DOHH2 (cell line): ENCODE results near the gene OR10K2.

Experiments
- H3F3A ChIP-seq: fragments of 200-600 bp; sonication (generic), shearing (Covaris generic); 2 replicates; pipeline ENCODE4 v1.6.0; 2016; ENCODE audit warnings: antibody characterized with exemption, mild to moderate bottlenecking; ENCODE audit not compliant: control insufficient read depth, insufficient read depth
- H3K27ac ChIP-seq: fragments of 200-600 bp; sonication (generic); 2 replicates; pipeline ENCODE4 v1.5.1; 2014; ENCODE audit warnings: low read depth, mild to moderate bottlenecking, low read length, moderate library complexity
- H3K27me3 ChIP-seq: fragments of 200-600 bp; sonication (generic); 2 replicates; pipeline ENCODE4 v1.6.1; 2014; ENCODE audit warnings: mild to moderate bottlenecking, low read length, mixed read lengths; ENCODE audit not compliant: control insufficient read depth
- H3K36me3 ChIP-seq: fragments of 200-600 bp; sonication (generic); 2 replicates; pipeline ENCODE4 v1.6.1; 2014; ENCODE audit warnings: mild to moderate bottlenecking, low read length, moderate library complexity, mixed read lengths; ENCODE audit not compliant: control insufficient read depth
- H3K4me1 ChIP-seq: fragments of 200-600 bp; sonication (generic); 2 replicates; pipeline ENCODE4 v1.6.1; 2014; ENCODE audit warnings: mild to moderate bottlenecking, low read length, mixed read lengths; ENCODE audit not compliant: control insufficient read depth
- H3K4me2 ChIP-seq: fragments of 200-600 bp; sonication (generic); 2 replicates; pipeline ENCODE4 v1.6.0; 2014; ENCODE audit warnings: mild to moderate bottlenecking, low read length, moderate library complexity
- H3K4me3 ChIP-seq: fragments of 200-600 bp; sonication (generic); 2 replicates; pipeline ENCODE4 v1.5.1; 2014; ENCODE audit warnings: mild to moderate bottlenecking, low read length, mixed read lengths
- H3K79me2 ChIP-seq: fragments of 200-600 bp; sonication (generic); 2 replicates; pipeline ENCODE4 v1.6.1; 2014; ENCODE audit warnings: mild to moderate bottlenecking, low read length, mixed read lengths; ENCODE audit not compliant: control insufficient read depth
- H3K9me2 ChIP-seq: fragments of 200-600 bp; sonication (generic); replicated peaks from 2 replicates; pipeline ENCODE4 v1.6.1; 2014; ENCODE audit warnings: mild to moderate bottlenecking, low read length, mixed read lengths; ENCODE audit not compliant: control insufficient read depth
- H3K9me3 ChIP-seq: fragments of 200-600 bp; sonication (generic); 2 replicates; pipeline ENCODE4 v1.6.1; 2014; ENCODE audit warnings: antibody characterized with exemption, low read length, mixed read lengths; ENCODE audit not compliant: control insufficient read depth, insufficient read depth
- H4K20me1 ChIP-seq: fragments of 200-600 bp; sonication (generic); 2 replicates; pipeline ENCODE4 v1.6.0; 2014; ENCODE audit warnings: low read depth, mild to moderate bottlenecking, antibody characterized with exemption, low read length, moderate library complexity; ENCODE audit not compliant: control insufficient read depth, insufficient read depth
- EZH2phosphoT487 ChIP-seq: fragments of 200-600 bp; sonication (generic); IDR thresholded peaks from 2 replicates; pipeline ENCODE4 v1.6.1; 2017; ENCODE audit warnings: borderline replicate concordance, mild to moderate bottlenecking, antibody characterized with exemption, low read length, moderate library complexity, mixed read lengths

OR10K2 gene

GRCh38 chr1:158371188-158371953, 54.7 kb downstream of the OR10K2 start:
- H4K20me1 ChIP-seq: no peaks in the 10 kb centered on the region
- H3K27ac ChIP-seq: no peak overlapping the region
- no peak for TF ChIP-seq EZH2phosphoT487
- no peak overlapping the region for H3K4me2 ChIP-seq
- no peaks in the 10 kb centered on the region for H3K79me2 ChIP-seq
- H3K9me3 ChIP-seq: 0 out of 2 replicates have a peak, but pooled peaks cover 10% of the 10 kb centered on the region
- no peak overlapping the region for H3K4me3 ChIP-seq
- no peaks in the 10 kb centered on the region for H3K9me2 ChIP-seq
- no peaks in the 10 kb centered on the region for H3K27me3 ChIP-seq
- no peaks in the 10 kb centered on the region for H3K4me1 ChIP-seq
- H3K36me3 ChIP-seq: no peaks in the 10 kb centered on the region
- no peaks in the 10 kb centered on the region for H3F3A ChIP-seq
